Bone marrow (tissue), 2 donors: ENCODE measurements around the gene MARK2.

ENCODE experiments used
- DNase-seq, 2 donors: peaks; one replicate each; lab custom pipeline; 2025; lab: John Stamatoyannopoulos, UW

Gene MARK2

DNA sequence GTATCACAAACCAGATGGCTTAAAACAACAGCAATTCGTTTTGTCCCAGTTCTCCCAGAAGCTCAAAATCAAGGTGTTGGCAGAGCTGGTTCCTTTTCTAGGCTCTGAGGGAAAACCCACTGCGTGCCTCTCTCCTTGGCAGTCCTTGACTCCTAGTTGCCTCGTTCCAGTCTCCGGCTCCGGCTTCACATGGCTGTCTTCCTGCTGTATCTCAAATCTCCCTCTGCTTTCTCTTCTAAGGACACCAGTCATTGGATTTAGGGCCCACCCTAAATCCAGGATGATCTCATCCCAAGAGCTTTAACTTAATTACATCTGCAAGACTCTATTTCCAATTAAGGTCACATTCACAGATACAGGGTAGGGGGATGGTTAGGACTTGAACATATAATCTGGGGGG is 90.7 kb downstream of the MARK2 start:
- no peak for DNase-seq

DNA sequence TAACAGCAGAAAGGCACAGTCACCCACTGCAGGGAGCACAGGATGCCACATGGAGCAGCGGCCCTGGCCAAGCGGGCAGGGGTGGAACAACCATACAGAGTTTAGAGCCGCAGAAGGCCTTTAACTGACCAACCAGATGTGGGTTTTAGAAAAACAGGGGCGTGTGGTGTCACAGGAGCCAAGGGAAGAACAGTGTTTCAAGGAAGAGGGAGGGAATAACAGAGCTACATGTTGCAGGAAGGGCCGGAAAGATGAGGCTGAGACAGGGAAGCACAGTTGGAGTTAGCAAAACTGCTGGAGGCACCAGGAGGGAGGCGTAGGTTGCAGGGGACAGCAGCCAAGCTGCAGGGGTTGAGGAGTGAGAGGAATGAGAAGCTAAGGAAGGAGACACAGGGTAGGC is 92.1 kb downstream of the MARK2 start:
- DNase-seq: no peak

DNA sequence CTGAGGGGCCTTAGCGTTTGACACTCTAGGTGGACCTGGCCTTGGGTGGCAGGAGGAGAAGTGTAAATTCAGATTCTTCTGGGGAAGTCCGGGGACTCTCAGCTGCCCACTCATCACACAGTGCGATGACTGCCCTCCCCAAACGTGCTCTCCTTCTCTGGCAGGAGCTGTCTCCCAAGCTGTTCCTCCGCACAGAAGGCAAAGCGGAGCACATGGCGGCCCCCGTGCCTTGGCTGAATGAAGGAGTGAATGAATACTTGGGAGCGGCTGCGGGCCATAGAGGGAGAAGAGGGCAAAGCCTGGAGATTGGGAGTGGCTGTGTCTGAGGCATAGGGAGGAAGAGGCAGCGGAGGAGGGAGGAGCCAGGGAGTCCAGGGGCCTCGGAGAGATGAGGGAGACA is 93.0 kb downstream of the MARK2 start:
- DNase-seq: no peak

DNA sequence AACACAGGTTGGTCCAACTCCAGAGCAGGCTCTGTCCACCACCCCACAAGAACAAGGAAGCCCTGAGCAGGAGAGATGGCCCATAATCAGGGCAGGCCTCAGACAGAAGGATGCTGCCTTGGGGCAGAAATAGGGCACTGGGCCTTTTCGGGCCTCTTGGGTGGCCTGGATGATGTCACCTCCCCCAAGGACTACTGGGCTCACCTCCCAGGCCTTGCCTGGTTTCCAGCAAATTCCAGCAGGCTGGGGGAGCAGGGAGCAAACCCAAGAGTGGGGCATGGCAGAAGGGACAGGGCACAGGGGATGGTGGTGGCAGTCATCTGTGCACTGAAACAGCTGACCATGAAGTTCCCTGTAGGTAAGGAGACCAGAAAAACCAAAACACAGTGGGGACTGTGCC is 94.5 kb downstream of the MARK2 start:
- DNase-seq: no peak

DNA sequence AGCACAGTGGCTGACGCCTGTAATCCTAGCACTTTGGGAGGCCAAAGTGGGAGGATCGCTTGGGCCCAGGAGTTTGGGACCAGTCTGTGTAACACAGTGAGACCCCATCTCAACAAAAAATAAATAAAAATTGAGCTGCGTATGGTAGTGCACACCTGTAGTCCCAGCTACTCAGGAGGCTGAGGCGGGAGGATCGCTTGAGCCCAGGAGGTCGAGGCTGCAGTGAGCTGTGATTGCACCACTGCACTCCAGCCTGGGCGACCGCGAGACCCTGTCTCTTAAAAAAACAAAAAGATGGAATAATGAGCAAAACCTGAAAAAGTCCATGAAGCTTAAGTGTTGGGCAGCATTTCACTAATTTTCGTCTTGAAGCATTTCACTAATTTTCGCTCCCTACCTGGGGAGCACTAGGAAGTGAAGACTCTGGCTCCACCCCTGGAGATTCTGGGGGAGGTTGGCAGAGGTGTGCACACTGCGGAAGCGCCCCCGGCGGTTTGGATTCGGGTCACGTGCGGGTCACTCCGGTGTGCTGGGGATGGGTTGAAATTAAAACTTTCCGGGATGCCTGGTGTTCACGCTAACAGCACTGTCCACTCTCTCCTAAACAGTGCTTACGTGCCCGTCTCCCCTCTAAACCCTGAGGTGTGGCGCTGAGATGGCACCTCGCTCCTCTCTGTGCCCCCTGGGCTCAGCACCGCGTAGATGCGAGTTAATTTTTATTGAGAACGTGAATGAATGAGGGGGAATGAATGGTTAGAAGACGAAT is 99.0 kb downstream of the MARK2 start:
- DNase-seq: no peak

DNA sequence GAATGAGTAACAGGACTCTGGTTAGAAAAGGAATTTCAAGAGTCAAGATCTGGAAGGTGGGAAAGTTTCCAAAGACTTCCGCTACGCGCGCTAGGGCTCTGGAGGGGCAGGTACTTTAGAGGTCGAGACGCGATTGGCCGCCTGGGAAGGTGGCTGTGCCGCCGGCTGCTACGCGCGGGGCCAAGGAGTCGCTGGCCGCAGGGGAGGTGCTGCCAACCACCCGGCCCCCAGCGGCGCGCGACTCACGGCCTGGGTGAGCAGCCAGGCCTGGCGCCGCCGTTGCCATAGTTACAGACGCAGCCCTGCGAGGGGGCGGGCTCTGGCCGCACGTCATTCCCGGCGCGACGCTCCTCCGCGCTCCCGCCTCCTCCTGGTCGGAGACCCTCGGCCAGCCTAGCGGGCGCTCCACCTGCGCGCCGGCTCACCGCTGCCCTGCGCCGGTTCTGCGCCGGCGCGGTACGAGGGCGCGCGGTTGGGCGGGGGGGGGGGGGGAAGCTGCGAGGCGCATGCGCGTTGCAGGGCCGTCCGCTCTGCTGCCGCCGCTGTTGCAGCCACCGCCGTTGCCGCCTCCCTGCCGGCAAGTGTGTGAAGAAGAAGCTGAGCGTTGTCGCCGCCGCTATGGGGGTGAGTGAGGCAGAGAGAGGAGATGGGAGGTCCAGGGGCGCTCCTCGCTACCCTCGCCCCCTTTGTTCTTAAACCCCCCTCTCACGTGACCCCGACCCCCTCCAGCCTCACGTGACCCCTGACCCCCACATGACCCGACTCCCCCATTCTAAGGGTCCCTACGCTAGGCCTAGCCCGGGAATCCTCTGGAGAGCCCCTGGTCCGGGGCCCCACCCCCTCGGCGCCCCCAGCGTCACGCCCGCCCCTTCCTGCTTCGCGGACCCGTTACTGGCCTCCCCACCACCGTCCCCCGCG is 99.8 kb downstream of the MARK2 start, which contains the start of gene NAA40:
Gene NAA40, plus strand, starts transcription at position 524 of the 918 bp plus-strand sequence. Its CDS starts 95 bp downstream, at position 619.
- peak; percentile 87 to 96 for DNase-seq

DNA sequence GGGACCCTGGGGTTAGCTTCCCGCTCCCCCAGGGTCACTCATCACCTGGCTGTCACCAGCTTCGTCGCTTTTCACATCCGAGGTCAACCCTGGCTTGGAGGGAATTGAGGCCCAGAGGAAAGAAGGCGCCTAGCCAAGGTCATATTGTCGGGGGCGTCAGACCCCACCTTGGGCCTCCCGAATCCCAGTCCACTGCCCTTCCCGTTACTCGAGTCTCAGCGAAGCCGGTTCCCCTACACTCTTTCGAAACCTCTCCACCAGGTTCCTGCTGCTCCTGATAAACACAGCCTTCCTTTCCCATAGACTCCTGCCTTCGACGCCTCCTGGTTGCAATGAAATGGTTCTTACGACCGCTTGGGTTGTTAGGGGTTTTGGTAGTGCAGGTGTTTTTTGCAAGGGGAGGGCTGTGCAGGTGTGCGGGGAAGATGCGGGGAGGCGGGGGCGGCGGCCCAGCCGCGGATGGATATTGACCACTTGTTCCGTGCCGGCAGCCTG is 100.5 kb downstream of the MARK2 start:
- DNase-seq: no peak

DNA sequence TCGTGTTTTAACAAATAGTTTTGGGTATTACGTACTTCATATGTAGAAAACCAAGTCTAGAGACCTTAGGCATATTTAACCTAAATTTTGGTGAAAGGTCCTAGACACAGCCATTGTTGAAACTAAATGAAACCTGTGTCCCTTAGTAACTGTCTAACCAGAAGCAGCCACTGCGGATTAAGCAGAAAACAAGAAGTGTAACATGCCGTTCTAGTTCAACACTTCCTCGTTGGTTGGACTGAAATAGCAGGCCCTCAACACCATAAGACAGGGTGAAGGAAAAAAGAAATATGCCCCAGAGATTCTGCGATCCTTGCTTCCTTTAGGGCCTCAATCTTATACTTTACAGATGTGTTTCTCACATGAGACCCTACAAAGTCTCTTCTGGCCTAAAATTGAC is 101.9 kb downstream of the MARK2 start:
- peak in 1 of 2 donors; percentile 36 for DNase-seq

DNA sequence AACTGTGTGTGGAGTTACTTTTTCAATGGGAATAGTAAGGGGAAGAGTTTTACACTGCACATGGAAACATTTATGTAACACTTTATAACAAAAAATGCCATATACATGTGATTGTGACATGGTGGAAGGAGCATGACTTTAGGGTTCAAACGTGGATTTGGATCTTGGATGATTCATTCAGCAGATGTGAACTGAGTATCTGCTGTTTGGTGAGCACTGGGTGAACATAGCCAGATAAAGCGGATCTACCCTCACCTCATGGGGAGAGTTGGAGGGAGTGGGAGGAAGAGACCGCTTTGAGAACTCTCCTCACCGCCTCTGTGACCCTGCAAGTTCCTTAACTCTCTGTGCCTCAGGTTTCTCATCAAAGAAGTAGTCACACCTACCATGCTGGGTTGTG is 103.0 kb downstream of the MARK2 start:
- DNase-seq: no peak

DNA sequence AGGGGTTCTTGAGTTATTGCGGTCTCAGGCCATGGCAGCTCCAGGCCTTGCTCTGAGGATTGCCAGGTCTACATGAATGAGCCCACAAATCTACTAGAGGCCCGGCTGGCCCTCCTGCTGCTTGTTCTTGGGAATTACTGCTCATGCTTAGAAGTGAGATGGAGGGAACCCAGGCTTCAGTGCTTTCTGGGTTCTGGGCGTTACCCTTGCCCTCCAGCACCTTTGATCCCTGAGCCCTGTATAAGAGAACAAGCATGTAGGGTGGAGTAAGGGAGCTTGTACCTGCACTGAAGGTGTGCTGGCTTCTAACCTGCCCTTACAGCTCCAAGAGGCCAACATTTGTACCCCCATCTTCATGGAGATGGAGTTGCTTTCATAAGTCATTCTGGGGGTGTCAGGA is 103.9 kb downstream of the MARK2 start:
- no peak for DNase-seq

DNA sequence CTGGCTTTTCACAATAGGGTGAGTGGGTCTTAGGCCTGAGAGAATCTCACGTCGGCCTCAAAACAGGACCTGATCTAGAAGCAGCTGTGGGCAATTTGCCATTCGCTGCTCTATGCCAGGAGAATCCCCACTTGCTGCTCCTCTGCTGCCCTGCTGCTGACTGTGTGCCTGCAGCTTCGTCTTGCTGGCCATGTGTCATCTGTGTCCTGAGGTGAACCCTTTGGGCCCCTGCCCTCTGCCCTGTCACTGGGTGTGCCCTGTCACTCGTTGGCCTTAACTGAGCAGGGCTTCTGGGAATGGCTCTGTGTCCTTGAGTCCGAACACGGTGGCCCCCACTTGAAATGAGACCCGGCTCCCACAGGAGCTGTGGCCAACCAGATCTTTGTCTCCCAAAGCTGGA is 106.1 kb downstream of the MARK2 start:
- no peak for DNase-seq

DNA sequence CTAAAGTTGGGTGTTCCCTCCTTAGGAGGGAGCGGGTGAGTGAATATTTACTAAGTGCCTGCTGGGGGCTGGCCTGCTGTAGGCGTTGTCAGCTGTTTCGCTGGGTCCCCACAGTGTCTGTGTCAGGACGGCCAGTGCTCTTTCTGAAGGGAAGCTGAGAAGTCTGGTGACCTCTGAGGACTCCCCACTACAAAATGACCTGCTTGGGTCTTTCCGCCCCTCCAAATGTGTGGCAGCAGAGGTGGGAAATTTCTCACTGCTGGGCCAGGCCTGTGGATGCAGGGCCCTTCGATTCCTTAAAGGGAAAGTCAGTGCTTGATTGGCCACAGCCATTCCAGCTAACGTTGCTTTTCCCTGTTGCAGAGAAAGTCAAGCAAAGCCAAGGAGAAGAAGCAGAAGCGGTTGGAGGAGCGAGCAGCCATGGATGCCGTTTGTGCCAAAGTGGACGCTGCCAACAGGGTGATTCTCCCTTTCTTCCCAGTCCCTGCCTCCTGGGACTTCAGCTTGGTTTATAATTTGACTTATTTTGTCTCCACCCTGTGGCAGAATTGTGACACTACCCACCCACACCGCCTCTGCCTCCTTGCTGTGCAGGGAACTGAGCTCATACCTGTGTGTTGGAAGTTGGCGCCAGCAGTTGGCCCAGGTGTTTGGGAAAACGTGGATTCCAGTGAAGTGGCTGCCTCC is 106.7 kb downstream of the MARK2 start:
- DNase-seq: peak in 1 of 2 donors; percentile 14

DNA sequence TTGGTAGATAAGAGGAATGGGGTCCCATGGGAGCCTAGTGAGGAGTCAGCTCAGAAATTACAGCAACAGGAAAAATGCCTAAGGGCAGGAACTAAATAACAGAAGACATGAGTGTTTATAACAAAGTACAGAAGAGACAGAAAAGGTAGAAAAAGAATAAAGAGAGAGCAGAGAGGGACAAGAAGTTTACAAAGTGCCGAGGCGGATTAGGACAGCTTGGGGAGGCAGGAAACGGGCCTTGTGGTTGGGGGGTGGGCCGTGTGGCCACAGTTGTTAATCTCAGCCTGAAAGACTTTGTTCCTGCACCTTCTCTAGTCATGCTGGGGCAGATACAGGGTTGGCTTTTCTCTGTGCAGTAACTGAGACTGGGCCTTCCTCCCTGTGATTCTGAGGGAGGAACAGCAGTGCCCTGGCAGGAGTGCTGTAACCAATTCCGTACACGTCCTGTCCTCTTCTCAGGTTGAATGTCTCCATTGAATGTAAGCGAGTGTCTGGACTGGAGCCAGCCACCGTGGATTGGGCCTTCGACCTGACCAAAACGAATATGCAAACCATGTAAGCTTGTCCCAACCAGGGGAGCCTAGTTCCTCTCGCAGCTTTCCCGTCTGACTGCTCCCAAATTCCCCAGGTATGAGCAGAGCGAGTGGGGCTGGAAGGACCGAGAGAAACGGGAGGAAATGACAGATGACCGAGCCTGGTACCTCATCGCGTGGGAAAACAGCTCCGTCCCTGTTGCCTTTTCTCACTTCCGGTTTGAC is 113.0 kb downstream of the MARK2 start:
- DNase-seq: no peak

DNA sequence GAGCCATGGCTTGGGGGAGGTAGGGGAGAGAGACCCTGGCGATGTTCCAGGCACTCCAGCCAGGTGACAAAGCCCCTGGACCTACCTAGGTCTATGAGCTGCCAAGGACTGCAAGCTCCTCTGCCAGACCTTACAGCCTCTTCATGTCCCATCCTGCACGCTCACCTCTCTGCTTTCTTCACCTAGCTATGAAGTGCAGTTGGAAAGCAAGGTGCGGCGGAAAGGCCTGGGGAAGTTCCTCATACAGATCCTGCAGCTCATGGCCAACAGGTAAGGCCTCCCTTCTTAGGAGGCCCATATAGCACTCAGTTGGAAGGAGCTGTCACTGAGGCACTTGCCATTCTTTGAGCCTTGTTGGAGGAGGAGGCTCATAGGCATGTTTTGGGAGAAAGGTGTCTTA is 113.7 kb downstream of the MARK2 start:
- DNase-seq: no peak

DNA sequence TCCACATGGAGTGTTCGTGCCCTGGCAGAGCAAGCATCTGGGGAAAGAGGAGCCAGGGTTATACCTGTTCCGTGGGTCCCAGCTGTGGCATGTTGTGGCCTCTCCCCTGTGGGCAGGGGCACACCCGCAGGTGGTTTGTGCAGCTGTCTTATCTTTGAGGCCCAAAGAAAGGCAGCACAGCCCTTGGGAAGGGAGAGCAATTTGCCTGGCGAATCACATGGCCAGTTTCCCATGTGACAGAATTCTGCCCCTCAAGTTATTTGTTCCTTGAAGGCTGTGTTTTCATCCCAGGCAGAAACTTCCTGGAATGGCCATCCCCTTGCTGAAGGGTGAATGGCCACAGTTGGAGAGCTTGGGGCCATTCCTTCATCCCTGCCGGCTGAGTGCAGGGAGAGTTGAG is 119.1 kb downstream of the MARK2 start:
- no peak for DNase-seq
